ENCODE measurements around the gene SH3RF1. TPM values are rescaled to one million over a fixed set of nuclear protein-coding genes. Genes with fewer than 3 reads are reported as not detected.

The SH3RF1 gene
- polyA plus RNA-seq, 1 donor, result 20.3 TPM

DNA sequence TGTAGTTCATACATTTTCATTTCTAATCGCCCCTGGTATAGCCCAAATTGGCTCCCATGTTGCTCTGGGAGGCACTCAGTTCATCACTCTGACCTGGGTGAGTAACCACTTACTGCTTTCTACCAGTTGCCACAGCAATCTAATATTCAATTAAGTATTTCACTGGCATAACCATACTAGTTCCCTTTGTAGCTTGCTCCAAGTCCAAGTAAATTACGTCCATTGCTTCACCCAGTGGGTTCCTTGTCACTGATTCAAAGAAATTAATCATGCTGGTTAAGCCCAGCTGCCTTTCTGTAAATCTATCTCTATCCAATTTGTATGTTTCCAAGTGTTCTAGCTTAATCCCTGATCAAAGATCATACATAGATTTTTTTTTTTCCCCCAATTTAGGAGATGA, 168.7 kb downstream of the SH3RF1 start:
- DNase-seq, result no peak

DNA sequence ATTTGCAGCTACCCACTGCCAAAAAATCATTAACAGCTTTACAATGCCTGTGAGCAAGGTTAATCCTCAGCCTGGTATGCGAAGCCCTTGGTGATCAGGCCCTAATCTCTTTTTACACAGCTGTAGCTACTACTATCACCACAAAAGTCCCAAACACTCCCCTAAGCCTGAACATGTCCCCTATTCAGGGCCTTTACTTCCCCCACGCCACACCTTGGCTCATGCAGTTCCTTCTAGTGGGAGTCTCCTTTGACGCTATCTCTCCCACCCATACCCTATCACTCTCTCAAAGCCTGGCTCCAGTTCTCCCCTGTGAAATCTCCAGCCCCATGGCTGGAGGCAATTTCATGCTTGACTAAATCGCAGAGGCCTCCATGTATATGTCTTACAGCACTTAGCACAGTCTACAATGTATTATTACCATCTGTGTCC, 170.1 kb downstream of the SH3RF1 start:
- DNase-seq, result no peak

- DNase-seq, result peak; percentile 87
Observed at GRCh38 chr4:169099771-169100180, 171.0 kb downstream of the SH3RF1 start.

GRCh38 chr4:169098969-169099690, 171.6 kb downstream of the SH3RF1 start:
- DNase-seq, result no peak

DNA sequence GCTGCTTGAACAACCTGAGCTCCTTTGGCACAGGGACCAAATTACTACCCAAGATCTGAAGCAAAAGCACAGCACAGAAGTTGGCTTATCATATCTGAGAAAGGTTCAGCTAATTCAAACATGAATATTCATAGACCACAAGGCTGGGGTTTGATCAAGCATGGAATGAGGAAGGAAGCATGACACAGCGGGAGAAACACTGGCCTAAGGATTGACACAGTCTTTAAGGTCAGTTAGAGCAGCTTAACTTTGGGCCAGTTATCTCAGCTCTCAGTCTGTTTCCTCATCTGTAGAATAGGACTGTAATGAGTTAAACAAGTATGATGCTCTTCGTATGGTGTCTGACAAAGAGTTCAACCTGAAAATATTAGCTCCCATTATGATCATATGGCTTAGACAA, 172.2 kb downstream of the SH3RF1 start:
- no peak for DNase-seq

DNA sequence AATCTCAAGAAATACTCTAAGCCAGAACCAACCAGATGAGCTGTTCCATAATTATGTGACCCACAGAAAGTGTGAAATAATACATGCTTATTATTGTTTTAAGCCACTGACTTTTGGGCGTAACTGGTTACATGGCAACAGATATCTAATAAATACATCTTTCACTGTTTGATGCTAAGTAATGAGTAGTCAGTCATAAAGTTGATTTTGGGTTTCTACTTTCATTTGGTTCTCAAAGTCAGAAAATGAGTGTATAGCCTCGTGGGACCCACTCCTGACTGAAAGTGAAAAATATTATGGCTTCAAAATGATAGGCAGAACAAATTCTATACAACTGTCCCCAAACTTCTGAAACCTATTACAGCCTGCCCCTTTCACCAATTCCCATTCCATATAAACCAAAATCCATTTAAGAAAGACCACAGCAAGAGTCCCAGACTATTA, 172.7 kb downstream of the SH3RF1 start:
- DNase-seq, result no peak

GRCh38 chr4:169096221-169096620, 174.5 kb downstream of the SH3RF1 start:
- DNase-seq, result no peak

GRCh38 chr4:169094656-169095231, 176.0 kb downstream of the SH3RF1 start:
- no peak for DNase-seq

DNA sequence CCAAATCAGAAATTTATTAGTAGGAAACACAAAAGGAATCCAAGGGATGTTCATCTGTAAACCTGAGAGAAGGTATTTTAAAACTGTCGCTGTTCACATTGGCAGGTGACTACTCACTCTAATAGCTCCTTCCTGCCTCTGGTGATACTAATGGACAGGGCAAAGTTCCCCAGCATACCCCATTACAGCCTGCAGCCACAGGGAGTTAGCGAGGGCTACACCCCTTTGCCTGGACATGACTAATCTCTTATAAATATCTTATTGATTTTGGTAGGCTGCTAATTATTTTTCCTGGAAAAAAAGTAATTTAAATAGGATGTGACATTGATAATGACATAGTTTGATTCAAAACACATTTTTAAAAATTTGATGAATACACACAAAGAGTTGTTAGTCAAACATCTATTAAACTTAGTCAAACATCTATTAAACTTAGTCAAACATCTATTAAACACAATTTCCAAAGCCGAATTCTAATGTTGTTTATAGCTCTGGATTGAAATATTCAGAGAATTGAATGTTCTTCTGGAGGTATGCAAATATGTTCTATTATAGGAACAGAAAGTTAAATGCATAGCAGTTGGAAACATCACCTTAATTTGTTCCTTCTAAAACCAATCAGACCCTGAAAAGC, 177.8 kb downstream of the SH3RF1 start:
- no peak for DNase-seq

GRCh38 chr4:169090484-169091215, 180.1 kb downstream of the SH3RF1 start:
- no peak for DNase-seq

DNA sequence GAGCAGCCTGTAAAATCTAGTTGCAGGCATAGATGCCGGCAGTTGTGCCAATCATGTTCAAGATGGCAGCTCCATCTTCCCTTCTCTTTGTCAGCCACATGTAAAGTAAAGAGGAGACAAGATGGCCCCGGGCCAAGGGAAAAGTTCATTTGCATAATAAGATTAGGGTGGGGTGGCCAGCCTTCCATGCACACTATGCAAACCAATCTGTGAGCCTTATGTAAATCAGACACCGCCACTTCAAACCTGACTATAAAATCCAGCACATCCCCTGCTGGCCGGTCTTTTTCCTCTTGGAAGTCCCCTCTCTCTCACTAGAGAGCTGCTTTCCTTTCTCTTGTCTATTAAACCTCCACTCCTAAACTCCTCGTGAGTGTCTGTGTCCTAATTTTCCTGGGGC, 181.8 kb downstream of the SH3RF1 start:
- DNase-seq, result no peak

DNA sequence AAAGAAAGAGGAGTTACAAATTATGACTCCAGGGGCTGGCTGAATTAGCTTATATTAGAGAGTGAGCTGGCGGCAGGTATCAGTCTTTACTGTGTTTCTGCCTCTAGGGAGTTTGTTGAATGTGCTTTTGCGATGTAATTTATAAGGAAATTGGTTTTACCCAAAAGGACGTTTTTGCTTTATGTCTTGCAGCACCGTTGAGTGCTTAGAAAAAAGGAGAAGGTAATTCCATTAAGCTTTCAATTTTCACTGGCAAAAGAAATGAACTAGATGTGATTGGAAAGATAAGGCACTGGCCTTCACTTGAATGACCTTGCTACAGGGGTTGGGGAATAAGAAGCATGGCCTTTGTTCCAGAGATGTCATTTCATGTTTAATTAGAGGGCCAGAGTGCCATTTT, 185.8 kb downstream of the SH3RF1 start:
- DNase-seq, result no peak

GRCh38 chr4:169080981-169081380, 189.8 kb downstream of the SH3RF1 start:
- peak; percentile 86 for DNase-seq

- DNase-seq, result peak; percentile 90
Observed at GRCh38 chr4:169079942-169080827, 190.6 kb downstream of the SH3RF1 start.

DNA sequence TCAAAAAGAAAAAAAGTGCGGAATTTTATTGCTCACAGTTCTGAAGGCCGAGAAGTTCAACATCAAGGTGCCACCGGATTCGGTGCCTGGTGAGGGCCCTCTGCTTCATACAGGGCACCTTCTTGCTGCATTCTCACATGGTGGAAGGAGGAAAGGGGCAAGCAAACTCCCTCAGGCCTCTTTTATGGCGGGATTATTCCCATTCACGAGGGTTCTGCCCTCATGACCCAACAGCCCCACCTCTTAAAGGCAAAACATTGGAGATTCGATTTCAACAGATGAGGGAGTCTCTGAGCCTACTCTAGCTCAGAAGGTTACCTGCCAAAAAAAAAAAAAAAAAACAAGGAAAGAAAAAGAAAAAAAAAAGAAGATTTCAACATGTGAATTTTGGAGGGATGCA, 196.6 kb downstream of the SH3RF1 start:
- DNase-seq, result no peak

DNA sequence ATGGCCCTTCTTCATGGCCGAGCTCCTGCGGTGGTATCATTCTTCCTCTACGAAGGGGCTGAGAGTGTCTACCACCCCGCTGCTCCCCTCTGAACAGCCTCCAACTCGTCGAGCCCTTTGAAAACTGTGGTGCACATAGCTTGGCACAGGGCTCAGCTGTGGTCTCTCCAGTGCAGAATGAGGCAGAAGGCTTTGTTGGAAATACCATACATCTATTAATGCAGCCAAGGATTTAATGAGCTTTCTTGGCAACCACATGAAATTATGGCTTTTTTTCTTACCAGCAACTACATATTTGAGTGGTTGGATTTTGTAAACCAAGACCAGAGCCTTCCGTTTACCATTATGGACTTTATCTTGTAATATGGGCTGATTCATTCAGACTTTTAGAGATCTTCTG, 199.0 kb downstream of the SH3RF1 start:
- DNase-seq, result no peak

DNA sequence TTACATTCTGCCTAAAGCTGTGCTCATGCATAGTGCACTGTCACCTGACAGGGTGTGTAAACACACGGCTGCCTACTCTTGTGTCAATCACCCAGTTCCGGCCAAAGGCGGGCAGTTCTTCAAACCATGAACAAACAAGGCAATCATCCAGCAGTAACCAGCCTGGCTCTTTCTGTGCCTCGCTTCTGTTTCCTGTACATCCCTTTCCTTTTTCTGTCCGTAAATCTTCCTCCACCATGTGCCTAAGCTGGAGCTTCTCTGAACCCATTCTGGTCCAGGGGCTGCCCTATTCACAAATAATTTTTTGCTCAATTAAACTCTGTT, 199.9 kb downstream of the SH3RF1 start:
- no peak for DNase-seq

GRCh38 chr4:169070071-169070894, 200.5 kb downstream of the SH3RF1 start:
- DNase-seq, result no peak

- no peak for DNase-seq
Observed at GRCh38 chr4:169068423-169068822, 202.3 kb downstream of the SH3RF1 start.

- DNase-seq, result no peak
Observed at GRCh38 chr4:169066934-169067333, 203.8 kb downstream of the SH3RF1 start.

- peak; percentile 42 for DNase-seq
Observed at GRCh38 chr4:169064296-169064695, 206.5 kb downstream of the SH3RF1 start.
